HEK293 (cell line): Measurements from ENCODE around the gene TRAT1.

Experiments used
- CTCF ChIA-PET: fragments of 350-600 bp; formaldehyde crosslinking; extraction: SDS; loops from one replicate; lab custom pipeline; 2021; ENCODE audit warnings: antibody characterized with exemption; lab: Yijun Ruan, JAX
- POLR2A ChIA-PET: fragments of 300-600 bp; formaldehyde crosslinking; extraction: SDS; loops from one replicate; lab custom pipeline; 2020; ENCODE audit warnings: antibody characterized with exemption, inconsistent platforms; lab: Yijun Ruan, JAX
- H3K27ac ChIP-seq: fragments of 200-500 bp; sonication (Bioruptor generic); 2 replicates; pipeline ENCODE4 v1.5.1; 2014; ENCODE audit warnings: low read depth, low read length, control low read depth, inconsistent platforms; ENCODE audit errors: extremely low read depth
- H3K36me3 ChIP-seq, 2 experiments: fragments of 200-500 bp in 1 of 2; sonication (Bioruptor generic) in 1 of 2; 1 replicate in 1 of 2; 2 replicates in 1 of 2; pipeline ENCODE4 v1.5.1; 2014 to 2017; ENCODE audit warnings: inconsistent platforms in 2 of 2, low read length in 2 of 2; ENCODE audit not compliant: control insufficient read depth in 2 of 2, insufficient read depth in 1 of 2
- H3K4me1 ChIP-seq: fragments of 200-500 bp; sonication (Bioruptor generic); 2 replicates; pipeline ENCODE4 v1.5.1; 2014; ENCODE audit warnings: mild to moderate bottlenecking, low read length, inconsistent platforms; ENCODE audit not compliant: control insufficient read depth, insufficient read depth
- H3K4me3 ChIP-seq: 2 replicates; pipeline ENCODE4 v1.5.1; 2011; ENCODE audit warnings: low read depth, mild to moderate bottlenecking, control low read depth, low read length, moderate library complexity
- H3K9me3 ChIP-seq: fragments of 200-500 bp; sonication (Bioruptor generic); 2 replicates; pipeline ENCODE4 v1.5.1; 2014; ENCODE audit warnings: low read depth, low read length, inconsistent platforms; ENCODE audit not compliant: control insufficient read depth, insufficient read depth
- PRDM1 ChIP-seq: fragments of 450-650 bp; formaldehyde crosslinking; IDR thresholded peaks from 2 replicates; pipeline ENCODE4; 2016; ENCODE audit warnings: missing biosample characterization, missing genetic modification characterization
- ZBTB6 ChIP-seq: fragments of 450-650 bp; formaldehyde crosslinking; IDR thresholded peaks from 2 replicates; pipeline ENCODE4 v1.5.1; 2017; ENCODE audit warnings: missing biosample characterization, missing genetic modification characterization
- ZBTB7A ChIP-seq: fragments of 450-650 bp; formaldehyde crosslinking; IDR thresholded peaks from 2 replicates; pipeline ENCODE4 v1.5.1; 2016; ENCODE audit warnings: low read depth, missing biosample characterization, missing genetic modification characterization
- ZFP37 ChIP-seq: fragments of 450-650 bp; formaldehyde crosslinking; IDR thresholded peaks from 2 replicates; pipeline ENCODE4 v1.5.1; 2016; ENCODE audit warnings: missing biosample characterization, missing genetic modification characterization
- ZNF24 ChIP-seq: fragments of 450-650 bp; formaldehyde crosslinking; IDR thresholded peaks from 2 replicates; pipeline ENCODE4 v1.5.1; 2016; ENCODE audit warnings: missing biosample characterization, missing genetic modification characterization
- ZNF335 ChIP-seq: fragments of 450-650 bp; formaldehyde crosslinking; conservative IDR thresholded peaks from 2 replicates; pipeline ENCODE4 v1.5.1; 2016; ENCODE audit warnings: missing biosample characterization, missing genetic modification characterization
- ZNF366 ChIP-seq: fragments of 450-650 bp; formaldehyde crosslinking; conservative IDR thresholded peaks from 2 replicates; pipeline ENCODE4 v1.5.1; 2016; ENCODE audit warnings: missing biosample characterization, missing genetic modification characterization
- ZNF398 ChIP-seq: fragments of 450-650 bp; formaldehyde crosslinking; IDR thresholded peaks from 2 replicates; pipeline ENCODE4 v1.5.1; 2017; ENCODE audit warnings: missing biosample characterization, missing genetic modification characterization
- ZNF423 ChIP-seq: fragments of 450-650 bp; formaldehyde crosslinking; IDR thresholded peaks from 2 replicates; pipeline ENCODE4 v1.5.1; 2016; ENCODE audit warnings: missing biosample characterization, missing genetic modification characterization
- ZNF513 ChIP-seq: fragments of 450-650 bp; IDR thresholded peaks from 2 replicates; pipeline ENCODE4 v1.5.1; 2018; ENCODE audit warnings: missing biosample characterization, missing genetic modification characterization
- ZNF518A ChIP-seq: fragments of 450-650 bp; formaldehyde crosslinking; conservative IDR thresholded peaks from 2 replicates; pipeline ENCODE4 v1.5.1; 2016; ENCODE audit warnings: low read depth, missing biosample characterization, missing genetic modification characterization
- ZNF544 ChIP-seq: fragments of 450-650 bp; formaldehyde crosslinking; IDR thresholded peaks from 2 replicates; pipeline ENCODE4 v1.5.0; 2017; ENCODE audit warnings: missing biosample characterization, missing genetic modification characterization
- ZNF549 ChIP-seq: fragments of 450-650 bp; IDR thresholded peaks from 2 replicates; pipeline ENCODE4 v1.5.1; 2018; ENCODE audit warnings: missing biosample characterization, missing genetic modification characterization, mild to moderate bottlenecking, inconsistent platforms, moderate library complexity
- ZNF580 ChIP-seq: fragments of 450-650 bp; formaldehyde crosslinking; IDR thresholded peaks from 2 replicates; pipeline ENCODE4 v1.5.1; 2016; ENCODE audit warnings: missing biosample characterization, missing genetic modification characterization
- ZNF639 ChIP-seq: fragments of 450-650 bp; formaldehyde crosslinking; IDR thresholded peaks from 2 replicates; pipeline ENCODE4 v1.5.1; 2016; ENCODE audit warnings: missing biosample characterization, missing genetic modification characterization
- ZNF677 ChIP-seq: fragments of 450-650 bp; IDR thresholded peaks from 2 replicates; pipeline ENCODE4 v1.5.0; 2018; ENCODE audit warnings: missing biosample characterization, mild to moderate bottlenecking, missing genetic modification characterization, moderate library complexity
- ZNF843 ChIP-seq: fragments of 450-650 bp; formaldehyde crosslinking; IDR thresholded peaks from 2 replicates; pipeline ENCODE4 v1.5.1; 2016; ENCODE audit warnings: missing biosample characterization, missing genetic modification characterization

Gene TRAT1

GRCh38 chr3:108861401-108861800 lies 38.8 kb downstream of the TRAT1 start:
- CTCF ChIA-PET: no interaction called here
- Histone ChIP-seq H3K4me3 (no peak overlapping the region), H3K9me3 (no peaks in the 10 kb centered on the region), H3K36me3 (no peaks in the 10 kb centered on the region), H3K4me1 (no peaks in the 10 kb centered on the region), H3K27ac (no peak overlapping the region)
- TF ChIP-seq ZBTB7A (no peak), ZNF398 (tag by site-specific recombination) (no peak), ZNF423 (no peak), ZNF335 (tag by site-specific recombination) (no peak), ZNF639 (tag by site-specific recombination) (no peak), ZNF677 (no peak), ZNF544 (tag by site-specific recombination) (no peak), ZNF580 (tag by site-specific recombination) (no peak), ZBTB6 (no peak), ZNF843 (tag by site-specific recombination) (no peak), ZNF549 (no peak), ZNF513 (tag by site-specific recombination) (no peak), ZNF518A (tag by site-specific recombination) (no peak), PRDM1 (tag by site-specific recombination) (no peak), ZNF24 (no peak), ZFP37 (no peak), ZNF366 (tag by site-specific recombination) (no peak)
- POLR2A ChIA-PET: no interaction called here
